22Rv1 (cell line): Measurements from ENCODE around the gene FAM161B.

Experiments
- H3K27ac ChIP-seq: fragments of 450-650 bp; 2 replicates; pipeline ENCODE4 v1.5.1; 2017
- CTCF ChIP-seq: fragments of 450-650 bp; IDR thresholded peaks from 2 replicates; pipeline ENCODE4 v1.5.1; 2017; ENCODE audit warnings: mild to moderate bottlenecking
- ZFX ChIP-seq: fragments of 450-650 bp; IDR thresholded peaks from 2 replicates; pipeline ENCODE4 v1.6.1; 2017; ENCODE audit warnings: antibody characterized with exemption, borderline replicate concordance

The FAM161B gene

GRCh38 chr14:73991092-73991491 is 41.2 kb upstream of the FAM161B start:
- H3K27ac ChIP-seq, result no peak overlapping the region
- TF ChIP-seq CTCF (no peak), ZFX (no peak)

- H3K27ac ChIP-seq, result peak overlapping the region; percentile 41
These were observed 38.8 kb upstream of the FAM161B start for GRCh38 chr14:73988656-73989055.

DNA sequence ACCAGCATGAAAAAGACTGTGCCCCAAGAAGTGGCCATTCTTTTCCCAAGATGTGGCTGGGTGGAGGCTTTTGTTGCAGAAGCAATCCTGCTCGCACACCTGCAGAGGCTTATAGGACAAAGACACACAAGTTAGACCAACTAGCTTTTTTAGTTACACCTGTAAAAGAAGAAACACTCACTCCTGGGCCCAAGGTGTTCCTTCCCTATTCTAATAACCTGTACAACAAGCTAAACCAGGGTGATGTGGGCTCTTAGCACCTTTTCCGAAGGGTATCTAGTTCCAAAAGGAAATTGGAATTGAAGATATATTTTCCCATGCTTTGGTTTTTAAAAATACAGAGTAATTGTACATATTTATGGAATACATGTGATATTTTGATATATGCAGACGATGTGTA is 38.2 kb upstream of the FAM161B start:
- TF ChIP-seq CTCF, result no peak
- no peak for TF ChIP-seq ZFX
- peak overlapping the region; percentile 41 for H3K27ac ChIP-seq

GRCh38 chr14:73977896-73978295 is 28.0 kb upstream of the FAM161B start:
- H3K27ac ChIP-seq, result peak overlapping the region; percentile 66
- no peak for TF ChIP-seq ZFX
- no peak for TF ChIP-seq CTCF

DNA sequence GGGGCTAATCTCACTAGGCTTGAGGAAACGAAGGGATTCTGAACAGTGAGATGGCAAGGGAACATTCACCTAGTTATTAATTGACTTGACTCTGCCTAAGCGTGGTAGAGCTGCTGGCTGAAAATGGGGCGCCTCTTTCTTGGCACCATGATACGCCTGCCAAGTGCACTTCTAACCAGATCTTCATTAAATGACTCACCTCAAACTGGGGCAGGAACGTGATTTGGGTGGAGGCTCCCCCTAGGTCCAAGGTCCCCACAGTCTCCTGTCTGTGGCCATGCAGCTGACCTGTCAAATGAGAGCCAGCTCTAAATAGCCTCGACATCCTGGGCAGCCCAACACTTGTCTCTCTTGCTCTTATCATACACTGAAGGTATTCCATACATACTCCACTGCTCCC is 26.2 kb upstream of the FAM161B start:
- TF ChIP-seq CTCF (no peak), ZFX (no peak)
- no peak overlapping the region for H3K27ac ChIP-seq

DNA sequence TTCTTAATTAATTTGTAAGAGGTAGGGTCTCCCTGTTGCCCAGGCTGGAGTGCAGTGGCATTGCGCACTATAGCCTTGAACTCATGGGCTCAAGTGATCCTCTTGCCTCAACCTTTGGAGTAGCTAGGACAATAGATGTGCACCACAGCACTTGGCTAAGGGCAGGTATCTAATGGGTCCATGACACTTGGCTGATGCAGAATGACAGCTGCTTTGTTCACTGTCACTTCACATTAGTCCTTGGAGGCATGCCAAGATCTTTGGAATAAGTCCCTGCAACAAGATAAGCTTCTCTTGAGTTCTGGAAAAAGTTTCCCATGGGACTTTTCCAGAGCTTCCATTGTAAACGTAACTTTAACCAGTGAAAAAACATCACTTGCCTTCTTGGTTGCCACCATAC is 23.6 kb upstream of the FAM161B start:
- no peak overlapping the region for H3K27ac ChIP-seq

DNA sequence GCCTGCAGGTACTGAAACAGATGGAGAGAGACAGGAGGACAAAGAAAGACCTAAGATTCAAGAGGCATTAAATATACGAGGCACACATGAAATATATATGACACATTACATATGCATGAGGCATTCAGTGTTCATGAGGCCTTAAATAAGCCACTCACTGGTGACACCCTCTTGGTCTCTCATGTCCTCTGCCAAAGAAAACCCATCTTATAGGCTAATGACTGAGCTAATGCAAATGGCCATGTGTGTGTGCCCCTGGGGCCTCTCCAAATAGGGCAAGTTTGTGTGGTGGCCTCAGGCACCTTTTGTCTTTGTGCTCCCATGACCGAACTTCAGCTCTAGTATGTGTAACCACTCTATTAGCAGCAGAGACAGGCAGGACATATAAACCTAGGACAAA is 19.0 kb upstream of the FAM161B start:
- no peak for TF ChIP-seq CTCF
- no peak for TF ChIP-seq ZFX

More for the DNA sequence above, 23.6 kb upstream of the FAM161B start:
- TF ChIP-seq CTCF (no peak), ZFX (no peak)

DNA sequence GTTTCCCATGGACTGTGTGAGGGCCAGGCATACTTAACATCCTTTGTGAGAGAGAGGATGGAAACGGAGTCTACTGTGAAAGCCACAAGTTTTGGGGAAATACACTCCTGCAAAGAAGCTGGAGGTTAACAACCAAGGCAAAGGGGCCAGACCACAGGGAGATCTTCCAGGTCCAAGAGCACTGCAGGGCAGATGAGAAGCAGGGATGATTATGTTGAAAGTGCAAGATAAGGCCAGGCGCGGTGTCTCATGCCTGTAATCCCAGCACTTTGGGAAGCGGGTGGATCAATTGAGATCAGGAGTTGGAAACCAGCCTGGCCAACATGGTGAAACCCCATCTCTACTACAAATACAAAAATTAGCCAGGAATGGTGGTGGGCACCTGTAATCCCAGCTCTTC is 15.3 kb upstream of the FAM161B start:
- TF ChIP-seq CTCF (no peak), ZFX (no peak)

More for the DNA sequence above, 19.0 kb upstream of the FAM161B start:
- H3K27ac ChIP-seq, result no peak overlapping the region

More for the DNA sequence above, 15.3 kb upstream of the FAM161B start:
- no peak overlapping the region for H3K27ac ChIP-seq
